ENCODE data around the gene ZNF319. TPM values are rescaled to one million over a fixed set of nuclear protein-coding genes. Genes with fewer than 3 reads are reported as not detected.

The ZNF319 gene
- total RNA-seq, 1 donor from 2014 or later, result 2.7 TPM

DNA sequence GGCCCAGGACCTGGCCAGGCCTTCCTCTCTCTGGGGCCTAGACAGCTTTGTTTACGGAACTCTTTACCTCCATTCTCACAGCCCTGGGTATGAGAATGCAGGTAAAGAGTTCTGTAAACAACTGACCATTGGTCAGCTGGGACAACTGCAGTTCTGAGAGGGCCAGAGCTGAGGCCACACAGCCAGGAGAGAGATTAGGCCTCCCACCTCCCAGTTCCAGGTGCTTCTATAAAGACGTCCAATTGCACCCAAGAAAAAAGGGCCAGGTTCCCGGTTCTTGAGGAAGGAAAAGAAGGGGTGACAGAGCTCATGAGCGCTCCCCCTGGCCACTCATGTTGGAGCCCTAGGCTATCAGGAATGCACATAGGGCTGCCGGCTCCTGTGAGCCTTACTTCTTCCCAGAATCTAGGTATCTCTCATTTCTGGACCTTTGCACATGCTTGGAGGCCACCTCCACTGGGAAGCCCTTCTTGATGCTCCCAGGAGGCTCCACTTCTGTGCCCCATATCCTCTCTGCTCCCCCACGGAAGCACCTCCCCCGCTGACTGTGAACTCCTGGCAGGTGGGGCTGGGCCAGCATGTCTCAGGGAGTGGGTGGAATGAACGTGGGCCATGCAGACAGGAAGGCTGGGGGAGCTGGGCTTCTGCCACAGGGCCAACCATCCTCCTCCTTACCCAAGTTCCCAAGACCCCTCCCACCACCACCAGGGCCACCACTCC is 42.6 kb downstream of the ZNF319 start:
- no peak for DNase-seq (ENCODE audit: low read depth, low spot score)

GRCh38 chr16:57956924-57957672 is 43.4 kb downstream of the ZNF319 start:
- DNase-seq (ENCODE audit: low read depth, low spot score), result no peak

- DNase-seq (ENCODE audit: low read depth, low spot score), result no peak
Observed at GRCh38 chr16:57956270-57956808, 44.1 kb downstream of the ZNF319 start.

DNA sequence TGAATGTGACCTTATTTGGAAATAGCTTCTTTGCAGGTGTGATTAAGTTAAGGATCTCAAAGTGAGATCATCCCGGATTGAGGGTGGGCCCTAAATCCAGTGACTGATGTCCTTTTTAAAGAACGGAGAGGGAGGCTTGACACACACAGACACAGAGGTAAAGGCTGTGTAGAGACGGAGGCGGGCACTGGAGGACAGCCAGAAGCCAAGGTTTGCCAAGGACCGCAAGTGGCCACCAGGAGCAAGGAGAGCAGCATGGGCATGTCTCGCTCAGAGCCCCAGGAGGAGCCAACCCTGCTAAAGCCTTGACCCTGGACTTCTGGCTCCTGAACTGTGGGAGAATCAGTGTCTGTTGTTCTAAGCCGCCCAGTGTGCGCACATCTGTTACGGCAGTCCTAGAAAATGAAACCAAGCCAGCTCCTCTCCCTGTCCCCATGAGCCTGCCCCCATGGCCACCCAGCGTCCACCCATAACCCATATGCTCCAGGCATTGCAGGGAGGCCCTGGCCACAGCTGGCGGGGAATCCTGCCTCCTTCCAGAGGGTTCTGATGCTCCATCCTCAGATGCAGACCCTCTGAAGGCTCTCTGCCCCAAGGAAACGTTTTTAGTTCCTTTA is 44.8 kb downstream of the ZNF319 start:
- no peak for DNase-seq (ENCODE audit: low read depth, low spot score)

DNA sequence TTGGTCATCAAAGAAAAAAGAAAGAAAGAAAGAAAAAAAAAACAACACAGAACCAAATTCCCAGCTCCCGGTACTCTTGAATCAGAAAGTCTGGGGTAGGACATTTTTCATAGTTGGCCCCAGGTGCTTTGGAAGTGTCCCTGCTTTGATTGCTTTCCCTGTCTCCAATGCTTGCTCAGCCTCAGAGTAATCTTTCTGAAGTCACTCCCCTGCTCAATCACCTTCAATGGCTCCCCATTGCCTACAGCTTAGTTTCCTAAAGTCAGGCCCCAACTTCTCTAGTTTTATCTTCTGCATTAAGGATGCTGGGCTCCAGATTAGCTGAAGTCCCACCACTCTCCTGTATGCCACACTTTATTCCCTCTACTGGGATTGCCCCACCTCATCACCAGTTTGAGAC is 46.6 kb downstream of the ZNF319 start:
- no peak for DNase-seq (ENCODE audit: low read depth, low spot score)

DNA sequence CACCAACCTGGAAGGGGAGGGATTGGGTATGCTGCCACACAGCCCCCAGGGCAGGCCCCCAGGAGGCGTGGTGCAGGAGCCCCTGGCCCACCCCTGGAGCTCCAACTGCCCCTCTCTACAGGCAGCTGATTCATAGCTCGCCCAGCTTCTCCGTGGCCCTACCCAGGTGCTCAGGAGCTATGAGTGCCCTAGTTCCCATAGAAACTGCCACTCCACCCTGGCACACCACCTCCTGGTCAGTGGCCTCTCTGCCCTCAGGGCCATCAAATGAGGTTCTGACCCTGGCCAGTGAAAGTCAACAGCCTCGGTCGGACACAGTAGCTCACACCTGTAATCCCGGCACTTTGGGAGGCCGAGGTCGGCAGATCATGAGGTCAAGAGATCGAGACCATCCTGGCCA is 47.6 kb downstream of the ZNF319 start:
- DNase-seq (ENCODE audit: low read depth, low spot score), result no peak

- no peak for DNase-seq (ENCODE audit: low read depth, low spot score)
Observed at GRCh38 chr16:57951204-57951960, 49.1 kb downstream of the ZNF319 start.

DNA sequence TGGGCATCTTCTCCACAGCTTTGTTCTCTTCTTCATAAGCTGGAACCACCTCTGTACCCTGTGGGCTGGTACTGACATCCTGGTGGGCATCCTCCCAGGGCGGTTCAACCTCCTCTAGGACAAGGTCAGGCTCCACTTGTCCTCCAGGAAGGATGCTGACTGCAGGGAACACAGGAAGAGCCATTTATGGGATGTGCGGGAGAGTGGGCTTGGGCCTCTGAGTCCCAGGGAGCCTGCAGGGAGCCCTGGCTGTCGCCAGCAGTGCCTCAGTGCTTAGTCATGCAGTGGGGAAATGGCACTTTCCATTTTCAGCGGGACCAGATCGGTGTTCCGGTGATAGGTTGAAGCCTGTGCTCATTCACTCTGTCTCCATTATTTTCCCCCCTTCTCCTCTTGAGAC is 50.1 kb downstream of the ZNF319 start:
- DNase-seq (ENCODE audit: low read depth, low spot score), result no peak

DNA sequence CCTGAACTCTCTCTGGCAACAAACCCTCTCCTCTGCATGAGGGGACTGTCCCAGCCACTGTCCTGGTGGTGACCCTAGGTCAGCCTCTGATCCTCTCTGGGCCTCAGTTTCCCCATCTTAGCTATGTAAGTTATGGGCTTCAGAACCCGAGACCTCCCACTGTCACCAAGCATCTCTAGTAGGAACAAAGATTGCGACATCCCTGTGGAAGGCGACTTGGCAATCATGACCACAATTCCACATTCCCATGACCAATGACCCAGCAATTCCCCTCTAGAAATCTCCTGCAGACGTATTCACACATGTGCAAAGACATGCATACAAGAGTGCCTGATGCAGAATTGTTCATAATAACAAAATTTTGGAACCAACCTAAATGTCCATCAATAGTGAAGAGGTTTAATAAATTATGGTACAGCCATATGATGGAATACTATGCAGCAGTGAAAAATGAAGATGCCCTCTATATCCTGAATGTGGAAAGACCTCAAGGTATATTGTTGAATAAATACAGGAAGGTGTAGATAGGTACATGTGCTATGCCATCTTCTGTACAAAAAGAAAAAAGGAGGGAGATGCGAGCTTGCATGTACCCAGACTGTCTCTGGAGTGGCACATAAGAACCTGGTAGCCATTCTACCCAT is 50.8 kb downstream of the ZNF319 start:
- DNase-seq (ENCODE audit: low read depth, low spot score), result no peak

DNA sequence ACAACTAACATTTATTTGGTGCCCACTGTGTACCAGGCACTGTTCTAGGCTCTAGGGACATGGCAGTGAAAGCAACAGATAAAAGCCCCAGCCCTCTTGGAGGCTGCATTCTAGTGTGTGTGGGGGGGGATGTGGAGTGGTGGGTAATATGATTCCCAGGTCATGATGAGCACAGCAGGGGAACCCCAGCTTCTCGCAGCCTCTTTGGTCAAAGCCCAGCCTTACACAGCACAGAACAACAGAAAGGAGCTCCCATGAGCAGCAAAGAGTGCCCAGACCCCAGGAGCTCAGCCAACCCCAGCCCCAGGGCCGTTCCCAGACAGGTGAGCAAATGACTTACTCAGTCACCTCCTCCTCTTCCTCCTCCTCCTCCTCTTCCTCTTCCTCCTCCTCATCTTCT is 51.5 kb downstream of the ZNF319 start:
- no peak for DNase-seq (ENCODE audit: low read depth, low spot score)

DNA sequence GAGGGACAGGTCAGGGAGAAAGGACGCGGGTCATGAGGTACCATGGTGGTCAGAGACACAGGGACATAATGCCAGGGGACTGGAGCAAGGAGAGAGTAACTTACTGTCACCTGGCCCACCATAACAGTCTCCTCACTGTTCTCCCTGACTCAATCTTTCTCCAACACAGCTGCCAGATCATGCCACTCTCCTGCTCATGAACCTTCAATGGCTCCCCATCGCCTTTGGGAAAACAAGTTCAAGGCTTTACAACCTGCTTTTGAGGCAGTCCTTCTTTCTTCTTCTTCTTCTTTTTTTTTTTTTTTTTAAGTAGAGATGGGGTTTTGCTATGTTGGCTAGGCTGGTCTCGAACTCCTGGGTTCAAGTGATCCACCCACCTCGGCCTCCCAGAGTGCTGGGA is 52.4 kb downstream of the ZNF319 start:
- no peak for DNase-seq (ENCODE audit: low read depth, low spot score)

DNA sequence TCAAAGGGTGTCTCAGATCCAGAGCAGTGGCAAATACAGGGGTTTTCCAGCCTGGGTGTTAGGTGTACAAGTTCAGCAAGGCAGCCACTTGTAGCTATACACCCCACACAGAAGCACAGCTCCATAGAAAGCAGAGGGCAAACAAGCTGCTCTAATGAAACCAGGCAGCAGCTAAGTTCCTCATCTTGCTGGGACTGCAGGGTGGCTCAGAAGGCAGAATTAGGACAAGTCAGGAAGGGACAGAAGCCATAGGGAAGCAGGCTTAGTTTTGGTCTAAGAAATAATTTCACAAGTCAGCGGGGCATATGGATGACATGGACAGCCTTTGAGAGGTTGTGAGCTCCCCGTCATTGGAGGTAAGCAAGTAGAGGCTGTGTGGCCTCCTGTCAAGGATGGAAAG is 53.2 kb downstream of the ZNF319 start:
- no peak for DNase-seq (ENCODE audit: low read depth, low spot score)

DNA sequence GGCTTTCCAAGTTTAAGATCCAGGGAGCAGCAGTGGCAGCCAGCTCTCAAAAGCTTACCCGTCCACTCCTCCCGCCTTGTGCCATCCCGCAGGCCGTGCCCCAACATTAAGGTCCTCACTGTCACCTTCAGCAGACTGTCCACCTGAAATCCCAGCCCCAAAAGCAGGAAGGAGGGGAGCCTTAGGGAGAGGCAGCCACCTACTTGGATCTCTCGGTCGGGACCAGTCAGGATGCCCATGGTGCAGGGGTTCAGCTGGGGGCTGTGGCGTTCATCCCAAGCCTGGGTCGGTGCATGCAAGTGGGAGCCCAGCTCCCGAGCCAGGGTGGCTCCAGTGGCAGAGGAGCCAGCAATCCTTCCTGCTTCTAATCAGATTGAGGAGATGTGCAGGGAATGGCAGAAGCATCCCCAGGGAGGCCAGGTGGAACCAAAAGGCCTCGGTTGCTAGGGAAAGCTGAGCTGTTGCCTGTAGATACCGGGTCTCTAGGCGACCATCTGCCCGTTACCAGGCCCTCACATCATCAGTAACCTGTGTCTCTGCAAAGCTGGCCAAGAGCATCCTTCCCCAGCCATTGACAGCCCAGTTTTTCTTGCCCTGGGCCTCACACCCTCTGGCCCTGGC is 54.2 kb downstream of the ZNF319 start:
- DNase-seq (ENCODE audit: low read depth, low spot score), result no peak

- no peak for DNase-seq (ENCODE audit: low read depth, low spot score)
Observed at GRCh38 chr16:57945740-57946138, 54.7 kb downstream of the ZNF319 start.

- DNase-seq (ENCODE audit: low read depth, low spot score), result no peak
Observed at GRCh38 chr16:57944970-57945739, 55.3 kb downstream of the ZNF319 start.

Other genes starting within 250 kb of the ZNF319 start
- 53.3 and 65.0 TPM in 2 replicates for gene KIFC3, start 198.2 kb downstream of the ZNF319 start, total RNA-seq
- gene CNGB1, start 29.5 kb downstream of the ZNF319 start, total RNA-seq, result 0.11 and 0.20 TPM in 2 replicates
- 37.3 and 71.8 TPM in 2 replicates for gene USB1, start 735 bp upstream of the ZNF319 start, total RNA-seq
- gene MMP15, start 25.1 kb upstream of the ZNF319 start, total RNA-seq, result 3.6 and 5.1 TPM in 2 replicates
- gene CFAP20, start 128.7 kb upstream of the ZNF319 start, total RNA-seq, result 41.7 and 57.1 TPM in 2 replicates
- gene CSNK2A2, start 197.4 kb upstream of the ZNF319 start, total RNA-seq, result 45.0 and 49.7 TPM in 2 replicates

Measured in pulmonary artery endothelial cell (primary cell).